IPS-18c (cell line): ENCODE measurements around the gene SIGMAR1.

Experiments
- H3K4me3 ChIP-seq: 2 replicates; pipeline ENCODE4 v1.7.0; 2013; ENCODE audit warnings: low read depth, mild to moderate bottlenecking, low read length, moderate library complexity; ENCODE audit not compliant: insufficient read depth
- H3K9me3 ChIP-seq: one replicate; pipeline ENCODE4 v1.6.1; 2013; ENCODE audit warnings: mild to moderate bottlenecking, low read length, moderate library complexity; ENCODE audit not compliant: control insufficient read depth, insufficient read depth

The SIGMAR1 gene

DNA sequence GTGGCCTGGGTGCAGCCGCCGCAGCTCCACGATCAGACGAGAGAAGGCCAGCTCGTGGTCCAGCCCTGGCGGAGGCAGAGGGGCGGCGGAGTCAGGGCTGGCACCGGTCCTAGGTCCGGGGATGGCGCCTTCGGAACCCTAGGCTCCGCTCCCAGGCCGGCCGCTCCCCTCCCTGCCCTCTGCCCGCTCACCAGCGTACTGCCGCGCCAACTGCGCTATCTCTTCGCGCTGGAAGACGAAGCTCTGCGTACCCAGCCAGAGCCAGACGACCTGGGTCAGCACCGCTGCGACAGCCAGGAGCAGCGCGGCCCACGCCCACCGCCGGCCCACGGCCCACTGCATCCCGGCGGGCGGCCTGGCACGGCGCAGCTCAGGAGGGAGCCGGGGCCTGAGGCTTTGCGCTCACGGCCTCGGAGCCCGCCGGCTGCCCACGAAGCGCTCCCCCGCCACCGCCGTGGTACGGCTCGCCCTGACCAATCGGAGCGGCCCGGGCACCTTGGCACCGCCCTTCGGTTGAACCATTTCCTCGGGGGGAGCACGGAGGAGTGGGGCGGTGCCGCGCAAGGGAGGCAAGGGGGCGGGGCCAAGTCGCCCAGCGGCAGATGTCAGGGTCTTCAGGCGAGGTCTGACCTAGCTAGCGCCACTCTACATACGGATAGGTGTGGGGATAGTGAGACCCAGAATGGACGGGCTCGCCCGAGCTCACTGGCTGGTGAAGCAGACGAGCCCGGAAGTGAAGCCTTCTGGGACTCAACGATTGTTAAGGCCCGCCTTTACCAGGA, at the start of gene SIGMAR1:
SIGMAR1 (minus strand) TSS at position 432 of the 782 bp plus-strand sequence; CDS start at position 342, 90 bp downstream.
- Histone ChIP-seq H3K4me3 (peak within 1 kb of the TSS; percentile 94), H3K9me3 (no peaks in the 10 kb centered on the region)

DNA sequence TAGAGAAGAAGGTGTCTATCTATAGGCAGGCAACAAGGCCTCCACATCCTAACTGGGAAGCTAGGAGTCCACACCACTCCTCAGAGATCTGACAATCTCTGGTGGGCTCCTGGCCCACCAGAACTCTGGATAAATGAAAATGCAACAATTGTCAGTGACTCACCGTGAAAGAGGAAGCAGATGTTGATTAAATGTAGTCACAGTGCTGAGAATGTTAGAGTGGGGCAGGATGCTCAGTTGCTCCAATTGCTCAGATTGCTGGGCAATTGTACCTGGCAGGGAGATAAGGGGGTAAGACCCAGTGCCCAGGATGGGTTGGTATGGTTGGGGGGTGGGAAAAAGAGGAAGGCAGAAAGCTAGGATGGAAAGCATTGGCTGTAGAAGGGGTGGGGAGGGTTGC, 49.1 kb upstream of the SIGMAR1 start:
- Histone ChIP-seq H3K4me3 (no peak overlapping the region), H3K9me3 (peaks cover 2% of the 10 kb centered on the region)

DNA sequence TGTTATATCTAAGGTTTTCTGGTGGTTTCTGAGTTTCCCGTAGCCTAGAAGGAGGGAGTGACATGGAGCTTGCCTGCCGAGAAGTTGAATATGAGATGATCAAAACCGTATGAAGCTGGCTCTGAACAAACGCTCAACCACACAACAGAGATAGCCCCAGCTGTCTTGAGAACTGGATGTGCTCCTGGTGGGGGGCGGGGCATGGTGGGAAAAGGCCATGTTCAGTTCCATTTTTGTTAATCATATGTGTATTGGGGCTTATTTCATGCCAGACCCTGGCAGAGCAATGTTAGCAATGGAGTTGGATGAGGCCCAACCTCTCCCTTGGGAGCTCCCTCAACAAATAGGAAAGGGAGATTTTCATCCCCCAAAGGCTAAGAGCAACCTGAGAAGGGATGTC, 48.6 kb upstream of the SIGMAR1 start:
- H3K9me3 ChIP-seq: peaks cover 2% of the 10 kb centered on the region

DNA sequence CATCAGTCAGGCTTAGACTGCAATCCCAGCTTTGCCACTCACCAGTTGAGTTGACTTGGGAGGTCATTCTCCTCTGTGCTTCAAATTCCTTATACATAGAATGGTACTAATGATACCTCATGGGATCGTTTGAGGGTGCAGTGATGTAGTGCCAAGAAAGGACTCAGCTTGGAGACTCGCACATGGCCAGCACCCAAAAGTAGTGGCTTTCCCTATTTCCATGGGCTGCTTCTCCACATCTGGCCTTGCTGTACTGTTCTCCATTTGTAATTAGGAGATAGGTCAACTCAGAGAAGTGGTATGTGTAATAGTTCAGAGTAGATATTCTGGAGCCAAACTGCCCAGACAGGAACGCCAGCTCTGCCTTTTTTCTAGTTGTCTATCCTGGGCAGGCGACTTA, 48.0 kb upstream of the SIGMAR1 start:
- H3K9me3 ChIP-seq: peaks cover 2% of the 10 kb centered on the region
- no peak overlapping the region for H3K4me3 ChIP-seq

More for the DNA sequence above, 48.6 kb upstream of the SIGMAR1 start:
- no peak overlapping the region for H3K4me3 ChIP-seq

DNA sequence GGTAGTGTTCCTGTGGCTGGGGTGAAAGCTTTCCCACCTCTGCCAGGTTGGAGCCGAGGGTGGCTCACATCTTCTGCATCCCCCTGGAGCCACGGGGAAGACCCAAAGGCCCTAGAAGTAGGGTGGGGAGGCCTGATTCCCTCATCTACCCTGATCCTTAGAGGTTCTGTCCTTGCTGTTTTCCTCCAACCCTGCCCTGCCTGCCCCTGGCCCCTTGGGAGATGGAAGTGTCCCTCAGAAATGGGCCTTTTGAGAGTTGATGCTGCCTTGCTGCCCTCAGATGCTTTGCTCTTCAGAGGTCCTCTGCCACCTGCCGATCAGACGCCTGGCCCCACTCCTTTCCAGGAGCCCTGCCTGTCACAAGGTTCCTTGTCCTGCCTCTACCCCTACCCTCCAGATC, 47.2 kb upstream of the SIGMAR1 start:
- Histone ChIP-seq H3K9me3 (peaks cover under 1% of the 10 kb centered on the region), H3K4me3 (no peak overlapping the region)

DNA sequence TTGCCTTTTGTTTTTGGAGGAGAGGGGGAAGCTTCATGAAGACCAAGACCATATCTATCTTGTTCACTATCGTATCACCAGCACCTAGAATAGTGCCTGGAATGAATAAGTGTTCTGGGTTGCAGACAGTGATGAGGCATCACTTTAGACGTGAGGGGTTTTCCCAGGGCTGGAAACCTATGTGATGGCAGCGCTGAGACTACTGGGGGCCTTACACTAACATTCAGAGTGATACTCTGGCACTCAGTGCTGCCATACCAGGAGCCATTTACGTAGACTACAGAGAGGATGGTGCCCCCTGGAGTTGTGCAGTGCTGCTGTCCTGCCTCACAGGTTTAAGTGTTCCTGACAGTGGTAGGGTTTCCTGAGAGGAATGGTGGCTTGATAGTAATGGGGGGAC, 46.6 kb upstream of the SIGMAR1 start:
- Histone ChIP-seq H3K9me3 (no peaks in the 10 kb centered on the region), H3K4me3 (no peak overlapping the region)

DNA sequence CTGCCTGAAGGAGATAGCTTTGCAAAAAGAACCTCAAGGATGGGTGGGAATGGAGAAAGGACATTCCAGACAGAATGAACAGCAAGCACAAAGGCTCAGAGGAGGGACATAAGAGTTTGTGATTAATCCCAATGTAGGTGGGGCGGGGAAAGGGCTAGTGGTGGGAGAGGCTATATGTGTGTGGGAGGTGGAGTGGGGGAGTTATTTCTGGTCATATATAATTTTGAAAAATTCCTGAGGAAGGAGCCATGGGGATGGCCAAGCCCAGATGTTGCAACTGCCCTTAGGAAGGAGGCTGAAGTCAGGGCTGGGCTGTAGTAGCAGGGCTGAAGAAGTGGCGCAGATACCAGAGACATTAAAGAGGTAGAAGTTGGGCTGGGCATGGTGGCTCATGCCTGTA, 38.3 kb upstream of the SIGMAR1 start:
- Histone ChIP-seq H3K4me3 (no peak overlapping the region), H3K9me3 (no peaks in the 10 kb centered on the region)

DNA sequence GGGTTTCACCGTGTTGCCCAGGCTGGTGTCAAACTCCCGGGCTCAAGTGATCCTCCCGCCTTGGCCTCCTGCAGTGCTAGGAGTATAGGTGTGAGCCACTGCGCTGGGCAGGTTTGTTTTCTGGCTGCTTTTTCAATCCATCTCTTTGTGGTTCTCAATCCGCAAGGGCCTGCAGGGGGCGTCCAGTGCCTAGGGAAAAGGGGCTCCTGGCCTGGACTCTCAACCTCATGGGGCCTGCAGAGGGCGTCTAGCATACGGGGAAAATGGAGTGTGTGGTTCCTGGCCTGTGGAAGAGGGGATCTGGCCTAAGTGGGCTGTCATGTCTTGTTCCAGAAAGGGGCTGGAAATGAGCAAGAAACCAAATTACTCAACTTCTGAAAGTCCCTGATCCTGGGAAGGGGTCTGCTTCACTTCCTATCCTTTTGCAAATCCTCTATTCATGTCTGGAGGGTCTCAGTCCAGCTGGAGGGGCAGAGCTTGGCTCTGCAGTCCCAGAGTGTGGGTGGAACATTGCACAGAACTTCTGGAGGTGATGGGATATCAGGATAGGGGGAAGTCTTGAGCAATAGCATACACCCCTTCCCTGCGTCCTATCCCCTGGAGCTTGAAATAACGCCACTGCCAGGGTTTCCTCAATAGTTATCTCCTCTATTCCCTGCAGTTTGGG, 37.6 kb upstream of the SIGMAR1 start:
- no peak overlapping the region for H3K4me3 ChIP-seq
- H3K9me3 ChIP-seq: no peaks in the 10 kb centered on the region

DNA sequence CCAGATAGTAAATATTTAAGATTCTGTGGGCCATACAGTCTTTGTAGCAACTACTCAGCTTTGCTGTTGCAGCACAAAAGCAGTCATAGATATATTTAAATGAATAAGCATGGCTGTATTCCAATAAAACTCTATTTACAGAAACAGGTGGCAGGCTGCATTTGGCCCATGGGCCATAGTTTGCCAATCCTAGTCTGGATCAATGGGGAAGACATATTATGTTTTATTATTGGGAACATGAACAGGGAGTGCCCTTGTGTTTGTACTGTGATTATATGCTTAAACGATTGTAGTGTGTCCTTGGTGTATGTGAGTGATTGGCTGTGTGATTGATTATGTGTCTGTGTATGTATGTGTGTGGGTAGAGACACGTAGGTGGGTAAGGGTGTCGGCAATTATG, 36.9 kb upstream of the SIGMAR1 start:
- Histone ChIP-seq H3K4me3 (no peak overlapping the region), H3K9me3 (no peaks in the 10 kb centered on the region)

DNA sequence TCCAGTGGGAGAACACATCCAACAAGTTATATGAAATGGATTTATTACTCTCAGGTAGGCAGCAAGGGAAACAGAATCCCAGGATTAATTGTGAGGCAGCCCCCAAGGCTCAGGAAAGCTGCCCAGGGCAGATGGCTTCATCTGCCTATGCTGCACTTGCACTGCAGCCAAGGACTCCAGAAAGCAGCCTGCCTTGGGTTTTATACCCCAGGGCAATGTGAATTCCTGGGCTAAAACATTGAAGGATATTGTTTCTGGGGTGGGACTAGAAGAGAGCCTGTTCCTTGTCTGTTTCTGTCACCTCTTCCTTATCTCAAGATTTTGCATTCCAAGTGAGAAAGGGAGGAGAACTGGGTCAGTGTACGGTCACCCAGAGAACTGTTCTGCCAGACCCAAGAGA, 33.7 kb upstream of the SIGMAR1 start:
- Histone ChIP-seq H3K4me3 (no peak overlapping the region), H3K9me3 (no peaks in the 10 kb centered on the region)

DNA sequence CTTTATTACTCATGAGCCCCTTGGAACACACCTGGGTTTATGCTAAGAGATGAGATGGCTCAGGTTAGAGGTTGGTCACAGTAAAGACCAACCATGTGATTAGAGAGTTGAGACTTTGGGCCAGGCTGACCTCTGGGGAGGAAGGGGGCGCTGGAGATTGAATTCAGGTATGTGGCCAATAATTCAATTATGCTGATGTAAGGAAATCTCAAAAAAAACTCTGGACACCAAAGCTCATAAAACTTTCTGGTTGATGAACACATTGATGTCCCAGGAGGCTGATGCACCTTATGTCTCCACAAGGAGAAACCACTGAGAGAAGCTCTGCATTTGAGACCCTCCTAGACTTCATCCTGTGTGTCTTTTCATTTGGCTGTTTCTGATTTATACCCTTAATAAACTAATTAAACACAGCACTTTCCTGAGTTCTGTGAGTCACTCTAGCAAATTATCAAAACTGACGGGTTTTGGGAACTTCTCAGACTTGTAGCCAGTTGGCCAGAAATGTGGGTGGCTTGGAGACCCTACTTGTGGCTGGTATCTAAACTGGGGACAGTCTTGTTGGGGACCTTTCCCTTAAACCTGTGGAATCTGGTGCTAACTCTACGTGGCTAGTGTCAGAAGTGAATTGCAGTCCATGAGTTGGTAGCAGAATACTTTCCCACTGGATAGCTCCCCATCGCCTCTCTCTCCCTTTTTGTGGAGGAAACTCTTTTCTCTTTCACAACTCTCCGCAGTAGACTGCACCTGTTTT, 32.4 kb upstream of the SIGMAR1 start:
- H3K4me3 ChIP-seq: no peak overlapping the region

DNA sequence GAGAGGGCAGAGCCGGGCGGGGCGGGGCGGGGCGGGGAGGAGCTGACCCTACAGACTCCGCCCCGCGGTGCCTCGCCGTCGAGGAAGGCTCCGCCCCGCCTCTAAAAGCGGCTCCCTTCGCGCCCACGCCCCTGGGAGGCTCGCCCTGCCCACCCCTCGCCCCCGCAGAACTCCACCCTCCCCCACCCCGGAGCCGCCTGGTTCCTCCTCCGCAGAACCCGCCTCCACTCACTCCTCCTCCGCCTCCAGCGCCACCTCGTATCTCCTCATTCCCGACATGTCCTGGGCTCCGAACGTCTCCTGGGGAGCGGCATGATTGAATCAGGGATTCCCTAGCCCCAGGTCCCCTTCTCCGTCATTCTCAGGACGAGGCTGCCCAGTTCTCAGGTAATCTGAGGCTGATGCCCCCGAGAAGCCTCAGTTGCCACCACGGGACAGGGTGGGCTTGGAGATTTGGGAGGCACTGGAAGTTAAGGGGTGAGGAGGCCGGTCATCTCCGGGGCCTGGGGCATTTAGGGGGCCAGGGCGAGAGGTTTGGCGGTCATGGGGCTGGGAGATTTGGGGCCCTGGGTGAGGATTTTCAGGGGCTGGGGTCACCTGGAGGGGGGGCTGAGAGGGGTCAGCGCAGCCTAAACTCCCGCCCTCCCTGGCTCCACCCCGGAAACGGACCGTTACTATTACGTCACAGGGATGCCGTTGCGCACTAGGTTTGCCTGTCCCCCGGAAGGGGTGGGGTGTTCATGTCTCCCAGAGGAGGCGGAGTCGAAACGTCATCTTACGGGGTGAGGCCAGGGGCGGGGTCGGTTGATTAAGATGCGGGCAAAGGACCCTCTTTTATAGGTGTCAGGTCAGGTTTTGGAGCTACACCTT, 28.0 kb upstream of the SIGMAR1 start:
- H3K4me3 ChIP-seq: peak overlapping the region; percentile 85
- H3K9me3 ChIP-seq: peaks cover 2% of the 10 kb centered on the region

More for the DNA sequence above, 32.4 kb upstream of the SIGMAR1 start:
- peaks cover 2% of the 10 kb centered on the region for H3K9me3 ChIP-seq

DNA sequence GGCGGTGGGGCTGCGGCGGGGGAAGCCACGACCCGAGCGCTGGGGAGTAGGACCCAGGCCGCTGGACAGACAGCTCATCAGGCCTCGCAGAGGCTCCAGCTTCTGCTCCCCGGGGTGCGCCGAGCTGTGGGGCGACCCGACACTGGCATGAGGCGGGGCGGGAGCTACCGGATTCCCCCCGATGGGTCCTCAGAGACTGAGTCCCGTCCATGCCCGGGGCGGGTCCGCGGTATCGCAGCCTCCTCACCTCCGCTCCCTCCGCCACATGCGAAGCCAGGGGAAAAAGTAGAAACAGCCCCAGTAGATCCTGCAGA, 27.4 kb upstream of the SIGMAR1 start:
- H3K9me3 ChIP-seq: peaks cover 2% of the 10 kb centered on the region
- peak overlapping the region; percentile 75 for H3K4me3 ChIP-seq

DNA sequence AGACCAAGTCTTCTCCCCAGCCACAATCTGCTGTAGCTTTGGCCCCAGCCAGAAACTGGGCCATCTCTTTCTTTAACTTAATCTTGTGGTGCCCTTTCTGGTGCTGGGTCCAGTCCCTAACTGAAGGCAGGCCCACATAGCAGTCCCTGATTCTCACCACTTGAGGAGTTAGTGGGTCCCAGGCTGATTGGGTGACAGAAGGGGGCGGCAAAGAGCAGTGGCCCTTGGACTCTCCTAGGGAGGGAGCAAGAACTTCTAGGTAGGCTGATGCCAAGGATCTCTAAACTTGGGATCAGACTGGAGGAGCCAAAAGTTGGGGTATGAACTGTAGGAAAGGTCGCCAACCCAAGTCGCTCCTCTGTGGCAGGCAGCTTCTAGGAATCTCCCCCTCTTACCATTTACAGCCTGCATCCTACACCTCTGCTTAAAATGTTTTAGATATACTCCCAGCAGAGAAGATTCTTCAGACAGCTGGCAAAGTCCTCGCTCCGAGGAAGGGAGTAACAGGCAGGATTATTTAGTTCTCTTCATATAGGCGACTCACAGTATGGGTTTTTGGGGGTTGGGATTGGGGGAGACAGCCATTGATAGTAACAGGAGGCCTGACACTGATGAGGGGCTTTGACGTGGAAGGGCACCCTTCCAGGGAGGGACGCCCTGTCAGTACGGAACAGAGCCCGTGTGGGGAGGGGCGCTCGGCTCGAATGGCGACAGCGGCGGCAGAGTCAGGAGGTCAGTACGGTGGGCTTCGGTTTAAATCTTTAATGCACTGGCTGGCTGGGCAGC, 26.9 kb upstream of the SIGMAR1 start:
- Histone ChIP-seq H3K9me3 (peaks cover 2% of the 10 kb centered on the region), H3K4me3 (peak overlapping the region; percentile 75)

DNA sequence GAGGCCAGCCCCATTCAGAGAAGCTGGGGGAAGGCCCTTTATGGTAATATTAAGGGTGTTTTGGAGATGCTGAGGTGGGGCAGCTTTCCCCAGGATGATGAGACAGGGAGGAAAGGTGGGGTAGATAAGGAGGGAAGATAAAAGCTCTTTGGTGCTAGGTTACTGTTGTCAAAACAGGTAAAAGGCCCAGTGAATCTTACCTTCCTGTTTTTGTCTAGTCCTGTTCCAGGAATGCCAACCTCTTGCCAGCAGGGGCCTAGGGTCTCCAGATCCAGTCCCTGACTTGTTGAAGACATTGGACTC, 25.7 kb upstream of the SIGMAR1 start:
- Histone ChIP-seq H3K9me3 (peaks cover 2% of the 10 kb centered on the region), H3K4me3 (no peak overlapping the region)

DNA sequence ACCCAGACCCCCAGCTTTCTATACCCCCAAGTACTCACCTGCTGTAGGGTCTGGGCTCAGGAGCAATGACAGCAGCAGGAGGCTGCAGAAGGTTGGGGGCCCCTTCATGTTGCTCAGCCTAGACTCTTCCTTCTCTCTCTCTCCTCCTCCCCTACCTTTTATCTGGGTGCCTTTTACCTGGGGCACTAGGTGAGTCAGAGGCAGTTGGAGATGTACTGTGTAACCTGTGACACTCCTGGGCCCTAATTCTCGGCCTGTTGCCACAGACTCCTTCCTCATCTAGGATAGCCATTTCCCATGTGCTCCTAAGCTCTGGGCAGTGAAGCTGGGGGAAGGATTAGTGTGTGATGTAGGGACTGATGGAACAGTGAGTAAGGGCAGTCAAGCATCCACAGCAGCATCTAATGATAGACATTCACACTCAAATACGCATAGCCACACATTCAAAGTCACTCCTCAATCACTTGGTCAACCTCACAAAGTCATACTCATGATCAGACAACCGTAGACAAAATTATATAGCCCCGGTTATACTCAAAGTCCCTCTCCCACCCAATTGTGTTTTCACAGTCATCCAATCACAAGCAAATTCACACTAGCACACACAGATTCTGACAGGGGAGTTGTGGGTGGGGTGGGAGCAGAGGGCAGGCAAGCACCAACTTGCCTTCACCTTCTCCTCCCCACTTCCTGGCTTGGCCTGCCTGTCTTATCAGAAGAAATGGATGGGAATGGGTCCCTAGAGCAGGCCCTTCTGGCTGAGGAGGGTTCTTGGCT, 25.1 kb upstream of the SIGMAR1 start, which contains the start of gene CCL27:
CCL27 (minus strand) TSS at position 132 of the 777 bp plus-strand sequence; CDS start at position 108, 24 bp downstream.
- no peak within 1 kb of the TSS for H3K4me3 ChIP-seq
- peaks cover 2% of the 10 kb centered on the region for H3K9me3 ChIP-seq
